Pancreas (tissue), 10 donors: Measurements from ENCODE around the gene FSIP2. TPM values are rescaled to one million over a fixed set of nuclear protein-coding genes. Genes with fewer than 3 reads are reported as not detected.

Experiments
- ATAC-seq, 4 donors: fragments of 200-7000 bp; cut with Tn5 transposase; one replicate each; pipeline versions ENCODE4 v1.8.0 to v1.9.1; 2020; ENCODE audit warnings: mild to moderate bottlenecking in 4 of 4, moderate library complexity in 4 of 4
- DNase-seq, 6 donors: peaks; one replicate each; pipeline ENCODE4 v3.0.0-alpha.2; 2020
- FAIRE-seq: peaks from 2 replicates; lab custom pipeline; 2012; peaks lifted over from hg19 to GRCh38; lab: Jason Lieb, UNC
- H3K27ac ChIP-seq, 4 donors: fragments of 200-600 bp; sonication (generic); 1 replicate in 3 of 4; 2 replicates in 1 of 4; pipeline versions ENCODE4 v1.5.0 to v1.8.0; 2020
- H3K27me3 ChIP-seq, 4 donors: fragments of 200-600 bp; one replicate each; pipeline ENCODE4 v1.8.0; 2021
- H3K36me3 ChIP-seq, 3 donors: fragments of 200-600 bp; sonication (generic) in 1 of 3; one replicate each; pipeline versions ENCODE4 v1.5.0 to v1.8.0; 2020 to 2021
- H3K4me1 ChIP-seq, 3 donors: fragments of 200-600 bp; one replicate each; pipeline ENCODE4 v1.8.0; 2021
- H3K4me3 ChIP-seq, 4 donors: fragments of 200-600 bp; sonication (generic) in 2 of 4; one replicate each; pipeline versions ENCODE4 v1.5.0 to v1.8.0; 2020 to 2021
- H3K9me3 ChIP-seq, 4 donors: fragments of 200-600 bp; one replicate each; pipeline ENCODE4 v1.8.0; 2021
- WGBS, 2 donors: extraction: QIAGEN DNeasy Blood & Tissue Kit; methylation state at CpG; one replicate each; pipeline ENCODE4 v1.1.7; 2013; 5-methylcytosine and 5-hydroxymethylcytosine counted together
- intact Hi-C, 3 donors: fragments of 100-400 bp; cut with DNase I; formaldehyde crosslinking; loops; one replicate each; pipeline versions ENCODE4 v1.11.1 to v1.14.2; 2022
- polyA plus RNA-seq, 2 donors: library from polyadenylated mRNA; stranded (reverse); fragments of 200-250 nt; gene quantifications; one replicate each; pipeline ENCODE4 v1.2.3, GENCODE V29; 2013
- total RNA-seq, 6 donors: library from RNA; stranded (reverse); fragmentation: NEBNext Ultra II Directional in 4 of 6; extraction: Animal tissue kit (Norgen Biotek cat#: 25700) in 4 of 6; gene quantifications; one replicate each; pipeline versions ENCODE4 v1.2.1 to v1.2.4, GENCODE V29; 2021 to 2023
- TF ChIP-seq, protein P1 (sequence below), 4 donors: fragments of 200-600 bp; sonication (generic) in 3 of 4; IDR thresholded peaks; one replicate each; pipeline versions ENCODE4 v1.5.0 to v1.8.0; 2021; ENCODE audit warnings: antibody characterized with exemption in 4 of 4
- donor health status: healthy with polysubstance abuse.
- donor health status: DM: no; HTN: no; CAD: no; lungs with moderate emphysema.
- donor health status: DM: no; HTN: no; CAD: no.
- donor health status: control.
- donor health status: control.
- donor health status: Bipolar disorder and iron deficiency.
- donor health status: DM: yes; HTN: yes; CAD: no.
- donor health status: DM: no; HTN: no; CAD: no.
- donor health status: DM: no; HTN: no; CAD: no.
- donor health status: DM: yes; HTN: yes; CAD: no.

FSIP2 gene
- total and polyA plus RNA-seq, 8 donors, result 0.11 to 1.3 (median 0.51) TPM

DNA sequence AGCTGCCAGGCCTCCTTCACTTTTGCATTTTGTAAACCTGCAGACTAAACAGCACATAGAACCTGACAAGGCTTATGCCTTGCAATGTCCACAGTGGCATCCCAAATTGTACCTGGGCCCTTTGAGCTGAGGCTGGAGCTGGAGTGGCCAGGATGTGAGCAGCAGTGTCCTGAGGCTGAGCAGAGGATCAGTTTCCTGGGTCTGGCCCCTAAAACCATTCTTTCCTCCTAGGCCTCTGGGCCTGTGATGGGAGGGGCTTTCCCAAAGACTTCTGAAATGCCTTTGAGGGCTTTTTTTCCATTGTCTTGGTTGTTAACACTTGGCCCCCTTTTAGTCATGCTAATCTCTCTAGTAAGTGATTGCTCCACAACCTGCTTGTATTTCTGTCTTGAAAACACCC lies 32.8 kb downstream of the FSIP2 start:
- DNase-seq, result no peak
- Histone ChIP-seq H3K27ac (no peak overlapping the region), H3K4me1 (no peaks in the 10 kb centered on the region), H3K4me3 (no peak overlapping the region), H3K36me3 (no peaks in the 10 kb centered on the region), H3K9me3 (no peaks in the 10 kb centered on the region), H3K27me3 (no peaks in the 10 kb centered on the region)
- intact Hi-C loops, result no loop called here
- TF ChIP-seq, protein P1, sequence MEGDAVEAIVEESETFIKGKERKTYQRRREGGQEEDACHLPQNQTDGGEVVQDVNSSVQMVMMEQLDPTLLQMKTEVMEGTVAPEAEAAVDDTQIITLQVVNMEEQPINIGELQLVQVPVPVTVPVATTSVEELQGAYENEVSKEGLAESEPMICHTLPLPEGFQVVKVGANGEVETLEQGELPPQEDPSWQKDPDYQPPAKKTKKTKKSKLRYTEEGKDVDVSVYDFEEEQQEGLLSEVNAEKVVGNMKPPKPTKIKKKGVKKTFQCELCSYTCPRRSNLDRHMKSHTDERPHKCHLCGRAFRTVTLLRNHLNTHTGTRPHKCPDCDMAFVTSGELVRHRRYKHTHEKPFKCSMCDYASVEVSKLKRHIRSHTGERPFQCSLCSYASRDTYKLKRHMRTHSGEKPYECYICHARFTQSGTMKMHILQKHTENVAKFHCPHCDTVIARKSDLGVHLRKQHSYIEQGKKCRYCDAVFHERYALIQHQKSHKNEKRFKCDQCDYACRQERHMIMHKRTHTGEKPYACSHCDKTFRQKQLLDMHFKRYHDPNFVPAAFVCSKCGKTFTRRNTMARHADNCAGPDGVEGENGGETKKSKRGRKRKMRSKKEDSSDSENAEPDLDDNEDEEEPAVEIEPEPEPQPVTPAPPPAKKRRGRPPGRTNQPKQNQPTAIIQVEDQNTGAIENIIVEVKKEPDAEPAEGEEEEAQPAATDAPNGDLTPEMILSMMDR (IDR thresholded peaks at IDR 0.05), result no peak
- ATAC-seq, result no peak
- no peak for FAIRE-seq

DNA sequence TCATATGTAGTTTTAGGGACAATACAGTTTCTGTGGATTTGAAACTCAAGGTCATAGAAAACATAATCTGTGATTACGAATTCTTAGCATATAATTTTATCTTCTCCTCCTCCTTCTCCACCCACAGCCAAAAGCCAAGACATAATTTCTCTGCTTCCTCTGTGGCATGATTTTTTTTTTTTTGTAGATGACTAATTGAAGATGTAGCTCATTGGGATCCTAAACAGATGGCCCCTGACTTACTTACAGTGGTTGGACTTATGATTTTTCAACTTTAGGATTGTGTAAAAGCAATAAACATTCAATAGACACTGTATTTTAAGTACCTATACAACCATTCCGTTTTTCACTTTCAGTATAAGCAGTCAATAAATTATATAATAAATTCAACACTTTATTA lies 42.3 kb downstream of the FSIP2 start:
- ATAC-seq (no peak), DNase-seq (no peak), FAIRE-seq (no peak)
- Histone ChIP-seq H3K27me3 (no peaks in the 10 kb centered on the region), H3K36me3 (no peaks in the 10 kb centered on the region), H3K4me1 (no peaks in the 10 kb centered on the region), H3K9me3 (no peaks in the 10 kb centered on the region), H3K4me3 (no peak overlapping the region), H3K27ac (no peak overlapping the region)
- WGBS, 2 donors, result 61 to 69% methylated on average over 2 of the region's 2 CpGs
- TF ChIP-seq, protein P1 (IDR thresholded peaks at IDR 0.05), result no peak
- intact Hi-C loops, result no loop called here

DNA sequence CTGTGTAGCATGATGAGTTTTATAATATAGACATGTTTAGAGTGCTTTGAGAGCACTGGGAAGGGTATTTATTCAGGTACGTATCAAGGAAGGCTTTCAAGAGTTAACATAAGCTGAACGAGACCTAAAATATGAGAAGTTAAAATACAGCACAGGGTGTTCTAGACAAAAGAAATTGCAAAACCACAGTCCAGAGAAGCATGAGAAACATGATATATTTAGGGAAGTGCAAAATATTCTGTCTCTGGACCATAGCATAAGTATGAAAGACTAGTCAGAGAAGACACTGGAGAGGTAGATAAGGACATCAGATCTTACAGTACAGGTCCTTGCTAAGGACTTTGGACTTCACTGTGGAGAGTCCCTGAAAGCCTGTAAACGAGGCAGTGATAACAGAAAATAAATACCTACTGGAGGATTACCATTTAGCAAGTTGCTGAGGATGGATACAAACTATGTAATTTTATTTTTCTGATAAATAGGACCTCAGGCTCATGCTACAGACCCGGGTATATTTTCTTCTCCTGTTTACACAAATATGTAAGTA lies 43.7 kb downstream of the FSIP2 start:
- WGBS, 2 donors, result 60 to 63% methylated on average over 4 of the region's 4 CpGs
- no peak for FAIRE-seq
- intact Hi-C loops, result no loop called here

DNA sequence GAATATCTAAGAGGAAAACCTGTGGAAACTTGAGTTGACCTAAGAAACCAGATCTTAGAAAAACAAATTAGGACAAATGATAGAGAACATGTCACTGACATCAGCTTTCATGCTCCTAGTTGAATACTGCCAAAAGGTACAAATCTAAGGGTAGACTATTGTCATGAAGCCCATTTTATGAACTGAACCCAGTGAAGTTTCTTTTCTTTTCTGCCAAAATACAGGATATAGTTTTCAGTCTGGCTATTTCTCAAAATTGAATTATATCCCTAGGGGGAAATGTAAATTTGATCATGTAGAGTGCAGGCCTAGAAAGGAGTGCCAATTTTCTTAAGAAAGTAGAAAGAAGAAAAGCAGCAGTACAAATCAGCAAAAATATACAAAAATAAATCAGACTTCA lies 46.6 kb downstream of the FSIP2 start:
- Histone ChIP-seq H3K4me3 (no peak overlapping the region), H3K36me3 (no peaks in the 10 kb centered on the region), H3K9me3 (no peaks in the 10 kb centered on the region), H3K4me1 (no peaks in the 10 kb centered on the region), H3K27me3 (no peaks in the 10 kb centered on the region), H3K27ac (no peak overlapping the region)
- ATAC-seq, result no peak
- TF ChIP-seq, protein P1 (IDR thresholded peaks at IDR 0.05), result no peak
- DNase-seq, result no peak
- FAIRE-seq, result peak; percentile 5
- intact Hi-C loops, result no loop called here

More for the DNA sequence above, 43.7 kb downstream of the FSIP2 start:
- Histone ChIP-seq H3K27ac (no peak overlapping the region), H3K4me3 (no peak overlapping the region), H3K4me1 (no peaks in the 10 kb centered on the region), H3K36me3 (no peaks in the 10 kb centered on the region), H3K27me3 (no peaks in the 10 kb centered on the region), H3K9me3 (no peaks in the 10 kb centered on the region)
- TF ChIP-seq, protein P1 (IDR thresholded peaks at IDR 0.05), result no peak
- DNase-seq, result no peak
- ATAC-seq, result no peak

DNA sequence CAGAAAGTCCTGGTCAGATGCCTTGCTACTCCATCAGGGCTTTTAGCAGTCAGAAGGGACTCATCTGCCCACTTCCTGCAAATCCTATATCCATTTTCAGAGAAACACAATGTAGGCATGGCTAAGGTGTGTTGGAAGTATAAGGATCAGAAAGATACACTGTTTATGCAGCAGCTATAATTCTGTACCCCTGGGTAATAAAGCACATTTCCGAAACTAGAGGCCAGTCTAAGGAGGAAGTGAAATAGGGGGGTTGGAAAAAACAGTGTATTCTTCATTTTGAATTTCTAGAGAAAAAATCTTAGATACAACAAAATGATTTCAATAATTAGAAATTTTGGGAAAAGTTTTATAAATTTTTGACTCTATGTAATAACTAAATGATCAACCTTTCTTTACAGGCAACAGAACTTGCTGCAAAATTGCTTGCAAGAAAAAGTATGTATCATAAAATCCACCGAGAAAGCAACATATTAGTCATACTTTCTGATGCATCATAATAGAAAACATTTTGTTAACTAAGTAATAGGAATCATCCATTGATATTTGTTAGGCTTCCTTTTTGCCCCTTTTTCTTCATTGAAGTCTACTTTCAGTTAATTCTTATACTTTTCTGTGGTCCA lies 47.4 kb downstream of the FSIP2 start:
- DNase-seq (no peak), ATAC-seq (no peak), FAIRE-seq (no peak)
- H3K4me1 ChIP-seq, result no peaks in the 10 kb centered on the region
- H3K9me3 ChIP-seq, result no peaks in the 10 kb centered on the region
- H3K4me3 ChIP-seq, result no peak overlapping the region
- TF ChIP-seq, protein P1 (IDR thresholded peaks at IDR 0.05), result no peak
- no peak overlapping the region for H3K27ac ChIP-seq
- H3K36me3 ChIP-seq, result no peaks in the 10 kb centered on the region
- WGBS, 2 donors, result 86 to 96% methylated on average over 2 of the region's 2 CpGs
- H3K27me3 ChIP-seq, result no peaks in the 10 kb centered on the region
- intact Hi-C loops, result no loop called here
